GM19238 (cell line): ENCODE results near the gene DOCK3.
"Not testable (repeated sequence)": the region's sequence is repeated elsewhere in the genome, so short reads cannot be mapped to it uniquely, and the experiment has no call there.

ENCODE experiments used
- DNase-seq: peaks from one replicate; pipeline ENCODE4 v3.0.0; 2011; ENCODE audit warnings: low spot score; ENCODE audit not compliant: insufficient read length

The DOCK3 gene

DNA sequence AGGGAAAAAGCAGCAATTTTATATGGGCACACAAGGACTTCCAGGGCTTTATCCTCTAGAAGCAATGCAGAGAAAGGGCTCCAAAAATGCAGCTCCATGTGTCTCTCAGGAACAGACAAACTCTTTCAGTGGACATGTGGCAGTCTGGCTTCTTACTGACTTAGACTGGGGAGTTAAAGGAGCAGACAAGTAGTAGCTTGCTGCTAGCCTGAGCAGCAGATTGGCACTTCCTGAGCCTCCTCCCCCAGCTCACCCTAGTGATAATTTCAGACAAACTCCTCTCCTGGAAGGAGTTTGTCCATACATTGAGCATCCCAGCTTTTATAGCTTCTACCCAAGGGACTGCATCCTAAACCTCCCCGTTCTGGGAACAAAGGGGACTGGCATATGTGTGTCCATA, 608.7 kb downstream of the DOCK3 start:
- no peak for DNase-seq

DNA sequence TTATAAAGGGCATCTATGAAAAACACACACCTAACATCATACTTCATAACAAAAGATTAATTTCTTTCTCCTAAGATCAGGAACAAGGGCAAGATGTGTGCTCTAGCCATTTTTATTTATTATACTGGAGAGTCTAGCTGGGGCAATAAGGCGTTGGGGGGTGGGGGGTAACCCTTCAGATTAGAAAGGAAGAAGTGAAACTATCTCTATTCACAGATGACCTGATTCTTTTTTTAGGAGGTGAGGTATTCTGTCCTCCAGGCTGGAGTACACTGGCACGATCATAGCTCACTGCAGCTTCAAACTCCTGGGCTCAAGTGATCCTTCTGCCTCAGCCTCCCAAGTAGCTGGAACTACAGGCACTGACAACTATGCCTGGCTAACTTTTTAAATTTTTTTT, 620.9 kb downstream of the DOCK3 start:
- DNase-seq: peak; percentile 7

DNA sequence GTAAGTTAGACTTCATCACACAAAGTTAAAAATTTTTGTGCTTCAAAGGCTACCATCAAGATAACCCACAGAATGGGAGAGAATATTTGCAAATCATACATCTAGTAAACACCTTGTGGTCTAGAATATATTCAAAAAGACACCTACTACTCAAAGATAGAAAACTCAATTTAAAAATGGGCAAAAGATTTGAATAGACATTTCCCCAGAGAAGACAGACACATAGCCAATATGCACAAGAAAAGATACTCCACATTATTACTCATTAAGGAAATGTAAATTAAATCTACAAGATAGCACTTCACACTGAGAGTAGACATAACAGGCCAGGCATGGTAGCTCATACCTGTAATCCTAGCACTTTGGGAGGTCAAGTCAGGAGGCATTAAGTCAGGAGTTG, 622.6 kb downstream of the DOCK3 start:
- DNase-seq: no peak

DNA sequence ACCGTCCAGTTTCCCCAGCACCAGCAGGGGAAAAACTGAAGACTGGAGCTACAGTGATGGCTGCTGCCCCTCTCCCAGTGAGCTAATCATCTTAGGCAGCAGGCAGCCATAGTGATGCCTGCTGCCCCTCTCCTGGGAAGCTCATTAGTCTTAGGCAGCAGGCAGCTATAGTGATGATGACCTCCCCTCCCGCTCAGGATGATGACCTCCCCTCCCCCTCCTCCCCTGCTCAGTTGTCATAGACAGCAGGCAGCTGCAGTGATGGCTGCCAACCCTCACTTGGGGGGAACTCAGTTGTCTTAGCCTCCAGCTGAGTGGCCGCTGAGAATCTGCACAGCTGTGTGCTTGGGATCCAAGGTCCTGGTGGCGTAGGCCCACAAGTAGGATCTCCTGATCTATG, 629.5 kb downstream of the DOCK3 start:
- DNase-seq: no peak

DNA sequence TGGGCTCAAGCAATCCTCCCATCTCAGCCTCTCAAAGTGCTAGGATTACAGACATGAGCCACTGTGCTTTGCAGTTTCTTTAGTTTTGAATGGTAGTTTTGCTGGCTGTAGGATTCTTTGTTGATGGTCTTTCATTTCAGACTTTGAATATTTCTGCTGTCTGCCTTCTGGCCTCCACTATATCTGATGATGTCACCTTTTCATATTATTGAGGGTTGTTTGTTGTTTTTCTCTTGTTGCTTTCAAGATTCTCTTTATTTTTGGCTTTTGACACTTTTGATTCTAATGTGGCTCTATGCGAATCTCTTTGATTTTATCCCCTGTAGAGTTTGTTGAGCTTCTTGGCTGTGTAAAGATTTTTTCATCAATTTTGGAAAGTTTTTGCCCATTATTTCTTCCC, 631.4 kb downstream of the DOCK3 start:
- no peak for DNase-seq

DNA sequence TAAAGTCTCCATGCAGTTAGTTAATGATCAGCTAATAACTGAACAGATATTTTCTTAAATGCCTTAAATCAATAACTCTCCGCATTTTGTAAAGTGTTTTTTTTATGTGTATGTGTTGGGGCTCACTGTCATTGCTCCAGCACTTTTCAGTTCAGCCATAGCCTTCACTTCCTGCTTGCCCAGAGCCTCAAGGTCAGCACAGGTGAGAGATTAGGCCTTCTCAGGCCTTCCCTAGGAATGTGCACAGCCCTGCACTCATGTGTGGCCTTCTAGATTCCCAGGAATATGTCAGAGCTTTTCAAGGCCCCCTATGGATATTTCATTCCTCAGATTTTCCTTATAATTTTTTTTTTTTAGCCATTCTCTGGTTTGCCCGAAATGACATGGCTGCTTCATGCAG, 632.7 kb downstream of the DOCK3 start:
- DNase-seq: no peak

DNA sequence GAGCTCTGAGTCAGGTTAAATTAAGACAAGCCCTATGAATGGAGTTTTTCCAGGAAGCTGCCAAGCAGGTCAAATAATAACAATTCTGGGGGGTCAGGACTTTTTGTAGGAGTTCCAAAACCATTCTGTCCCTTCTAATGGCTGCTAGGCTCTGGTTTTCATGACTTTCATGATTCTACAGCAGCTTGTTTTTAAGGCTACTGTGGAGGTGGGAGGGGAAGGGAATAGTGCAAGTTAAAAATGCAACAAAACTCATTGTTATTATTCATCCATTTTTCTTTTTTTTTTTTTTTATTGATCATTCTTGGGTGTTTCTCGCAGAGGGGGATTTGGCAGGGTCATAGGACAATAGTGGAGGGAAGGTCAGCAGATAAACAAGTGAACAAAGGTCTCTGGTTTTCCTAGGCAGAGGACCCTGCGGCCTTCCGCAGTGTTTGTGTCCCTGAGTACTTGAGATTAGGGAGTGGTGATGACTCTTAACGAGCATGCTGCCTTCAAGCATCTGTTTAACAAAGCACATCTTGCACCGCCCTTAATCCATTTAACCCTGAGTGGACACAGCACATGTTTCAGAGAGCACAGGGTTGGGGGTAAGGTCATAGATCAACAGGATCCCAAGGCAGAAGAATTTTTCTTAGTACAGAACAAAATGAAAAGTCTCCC, 633.3 kb downstream of the DOCK3 start:
- DNase-seq: not testable (repeated sequence)

DNA sequence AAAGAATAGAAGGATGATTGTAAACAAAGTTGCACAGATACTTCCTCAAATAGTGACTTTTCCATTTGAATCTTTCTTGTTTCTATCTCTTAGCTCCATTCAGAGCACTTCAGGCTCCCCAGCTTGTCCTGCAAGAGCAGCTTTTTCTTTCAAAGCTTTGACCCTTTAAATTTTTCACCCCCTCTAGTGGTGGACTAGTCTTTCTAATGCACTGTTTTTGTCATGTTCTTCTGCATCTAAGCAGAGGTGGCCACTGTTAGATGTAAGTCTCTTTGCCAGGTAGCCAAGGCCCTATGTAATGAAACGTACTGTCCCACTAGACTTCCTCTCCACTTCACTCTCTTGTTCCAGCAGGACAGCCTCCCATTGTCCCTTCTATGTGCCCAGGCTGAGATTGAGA, 636.3 kb downstream of the DOCK3 start:
- no peak for DNase-seq

DNA sequence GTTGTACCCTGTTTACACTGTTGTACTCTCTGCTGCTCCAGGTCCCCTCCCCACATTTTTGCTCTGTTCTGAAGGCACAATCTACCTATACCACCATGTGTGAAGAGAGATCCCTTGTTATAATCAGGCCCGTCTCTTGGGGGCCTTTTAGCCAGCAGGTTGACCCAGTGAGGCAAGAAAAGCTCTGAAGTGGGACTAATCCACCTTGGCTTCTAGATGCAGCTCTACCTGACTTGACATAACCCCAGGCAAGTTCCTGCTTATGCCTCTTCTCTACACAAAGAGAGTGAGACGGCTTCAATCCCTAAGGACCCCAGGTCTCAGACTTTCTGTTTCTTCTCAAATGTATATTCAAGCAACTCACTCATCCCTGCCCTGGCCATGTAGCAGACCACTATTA, 653.5 kb downstream of the DOCK3 start:
- DNase-seq: no peak

DNA sequence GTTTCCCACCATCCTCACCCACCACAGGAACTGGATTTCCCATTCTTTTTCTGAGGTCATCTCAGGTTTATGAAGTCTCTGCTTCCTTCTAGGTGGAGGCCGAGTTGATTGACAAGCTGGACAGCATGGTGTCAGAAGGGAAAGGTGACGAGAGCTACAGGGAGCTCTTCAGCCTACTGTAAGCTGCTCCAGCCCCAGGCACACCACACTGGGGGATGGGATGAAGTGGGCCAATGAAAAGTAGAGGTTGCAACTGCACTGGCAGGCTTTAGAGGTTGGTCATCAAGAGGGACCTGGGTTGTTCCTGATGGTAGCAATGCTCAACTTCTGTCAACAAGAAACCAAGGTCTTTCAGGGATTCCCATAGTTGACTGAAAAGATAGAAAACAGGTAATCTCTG, 655.3 kb downstream of the DOCK3 start:
- DNase-seq: no peak

DNA sequence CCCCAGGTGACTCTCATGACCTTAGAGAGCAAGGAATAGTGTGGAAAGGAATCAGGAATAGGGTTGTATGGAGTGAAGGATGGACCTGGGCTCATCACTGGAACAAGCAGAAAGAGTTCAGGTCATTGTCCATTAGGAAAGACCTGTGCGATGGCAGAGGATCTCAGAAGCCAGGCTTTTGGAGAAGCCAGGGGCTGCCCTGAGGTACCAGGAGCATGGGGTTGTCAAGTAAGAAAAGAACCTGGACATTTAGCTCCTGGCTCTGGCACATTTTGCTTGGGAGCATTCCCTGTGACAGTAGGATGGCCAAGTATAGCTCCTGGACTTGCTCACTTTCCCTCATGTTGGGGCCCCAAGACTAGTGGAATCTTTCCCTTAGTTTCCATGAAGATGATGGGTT, 657.4 kb downstream of the DOCK3 start:
- DNase-seq: no peak

DNA sequence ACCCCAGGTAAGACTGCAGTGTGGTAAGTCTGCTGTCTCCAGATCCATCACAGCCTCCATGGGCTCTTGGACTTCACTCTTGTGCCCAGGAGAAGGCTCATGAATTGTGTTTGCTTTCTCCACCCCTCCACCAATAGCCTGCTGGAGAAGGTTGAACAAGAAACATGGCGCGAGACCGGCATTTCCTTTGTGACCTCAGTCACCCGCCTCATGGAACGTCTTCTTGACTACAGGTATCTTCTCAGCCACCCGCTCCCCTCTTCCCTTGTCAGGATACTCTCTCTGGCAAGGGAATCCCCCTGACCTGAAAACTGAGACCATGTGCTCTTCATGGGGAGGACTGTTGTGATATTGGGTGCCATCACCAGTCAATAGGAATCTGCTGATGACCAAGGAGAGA, 658.3 kb downstream of the DOCK3 start:
- DNase-seq: no peak

DNA sequence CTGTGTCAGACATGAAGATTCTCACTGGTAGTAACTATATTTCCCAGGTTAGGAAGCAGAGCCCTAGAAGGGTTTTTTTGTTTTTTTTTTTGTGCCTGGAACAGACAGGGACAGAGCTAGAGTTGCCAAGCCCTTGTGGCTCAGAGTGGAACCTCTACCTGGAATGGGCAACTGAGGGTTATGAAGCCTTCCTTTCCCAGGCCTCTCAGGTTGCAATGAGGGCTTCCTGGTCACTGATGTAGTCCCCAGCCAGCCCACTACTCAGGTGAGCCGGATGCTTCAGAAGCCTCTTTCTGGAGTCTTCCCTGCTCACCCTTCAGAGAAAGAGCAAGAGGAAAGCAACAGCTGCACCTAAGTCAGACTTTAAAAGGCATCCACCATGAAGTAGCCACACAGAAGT, 661.5 kb downstream of the DOCK3 start:
- no peak for DNase-seq

DNA sequence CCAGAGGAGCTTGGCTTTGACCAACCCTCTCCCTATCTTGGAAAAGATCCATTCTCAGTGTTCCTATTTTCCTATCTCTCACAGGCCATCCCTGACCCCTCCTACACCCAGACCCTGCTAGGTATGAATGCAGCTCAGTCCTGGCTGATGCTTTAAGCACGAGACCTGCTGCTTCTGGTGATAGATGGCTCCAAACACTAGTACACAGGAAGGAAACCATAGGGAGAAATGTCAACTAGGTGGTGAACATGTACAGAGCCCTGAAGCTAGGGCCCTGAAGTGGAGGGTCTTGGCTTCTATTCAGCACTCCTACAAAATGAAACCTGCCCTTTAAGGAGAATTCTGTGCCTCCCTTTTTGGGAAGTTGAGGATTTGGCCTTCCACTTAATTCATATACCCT, 662.9 kb downstream of the DOCK3 start:
- DNase-seq: no peak

DNA sequence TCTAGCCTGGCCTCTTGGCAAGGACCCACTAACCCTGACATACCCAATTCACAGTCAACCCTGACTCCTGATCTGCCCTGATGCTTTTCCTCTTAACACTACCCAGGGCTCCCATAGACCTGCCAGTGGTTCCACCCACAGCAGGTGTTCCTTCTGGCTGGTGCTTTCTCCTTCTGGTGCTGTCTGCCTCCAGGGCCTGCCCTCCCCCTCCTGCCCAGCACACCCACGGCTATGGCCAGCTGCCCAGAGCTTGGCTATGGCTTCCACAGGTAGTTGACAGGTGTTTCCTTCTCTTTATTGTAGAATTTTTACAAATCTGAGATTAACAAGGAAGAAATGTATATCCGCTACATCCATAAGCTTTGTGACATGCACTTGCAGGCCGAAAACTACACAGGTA, 663.9 kb downstream of the DOCK3 start:
- no peak for DNase-seq

DNA sequence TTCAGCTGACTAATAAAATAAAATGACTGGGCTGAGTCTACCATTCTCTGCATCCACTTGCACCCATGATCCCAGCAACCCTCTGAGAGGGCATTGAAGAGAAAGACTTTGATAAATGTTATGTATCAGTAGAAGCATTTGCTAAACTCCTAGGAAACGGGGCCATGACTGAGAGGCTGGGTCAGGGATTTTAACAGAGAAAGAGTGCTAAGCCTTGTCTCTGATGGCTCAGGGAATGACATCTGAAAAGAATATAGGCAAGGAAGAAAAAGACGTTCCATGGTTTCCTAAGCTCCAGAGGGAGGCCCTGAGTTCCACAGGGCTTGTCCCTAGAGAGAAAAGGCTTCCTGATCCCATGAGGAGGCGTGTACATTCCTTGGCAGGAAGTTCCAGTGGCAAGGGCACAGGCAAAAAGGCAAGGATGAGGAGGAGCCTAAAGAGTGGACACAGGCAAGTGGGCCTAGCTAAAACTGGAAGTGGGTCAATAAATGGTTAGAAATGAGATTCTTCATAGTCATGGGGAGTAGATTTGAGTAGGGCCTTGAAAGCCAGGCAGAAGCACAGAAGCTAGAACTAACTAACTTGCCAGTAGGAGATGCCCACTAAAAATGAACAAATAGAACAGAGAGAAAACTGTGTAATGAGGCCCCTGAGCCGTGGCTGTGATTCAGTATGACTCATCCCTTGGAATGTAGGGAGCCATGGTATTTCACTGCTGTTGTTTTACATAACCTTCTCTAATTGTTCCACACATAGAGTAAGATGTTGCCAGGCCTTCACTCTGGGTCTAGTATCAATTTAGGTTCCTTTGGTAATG, 665.5 kb downstream of the DOCK3 start:
- no peak for DNase-seq

DNA sequence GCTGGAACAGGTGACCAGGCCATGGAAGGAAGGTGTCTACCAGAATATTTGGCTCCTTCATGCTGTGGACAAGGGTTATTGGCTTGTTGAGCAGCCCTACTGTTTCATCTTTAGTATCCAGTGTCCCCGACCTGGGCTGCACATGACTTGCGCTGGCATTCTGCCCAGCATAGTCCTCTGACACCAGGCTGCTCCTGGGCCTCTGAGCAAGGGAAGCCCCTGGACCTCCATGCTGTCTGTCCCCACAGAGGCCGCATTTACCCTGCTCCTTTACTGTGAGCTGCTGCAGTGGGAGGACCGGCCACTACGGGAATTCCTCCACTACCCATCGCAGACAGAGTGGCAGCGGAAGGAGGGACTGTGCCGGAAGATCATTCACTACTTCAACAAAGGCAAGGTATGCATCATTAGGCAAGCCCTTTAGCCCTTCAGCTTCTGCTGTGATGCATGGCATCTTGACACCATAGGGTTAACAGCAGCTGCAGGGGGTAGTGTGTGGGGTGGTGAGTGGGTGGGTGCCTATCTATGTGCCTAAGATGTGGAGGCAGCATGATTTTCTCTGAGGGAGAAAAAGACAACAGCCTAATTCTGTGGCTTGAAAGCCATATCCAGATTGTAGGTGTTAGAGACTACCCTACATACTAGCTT, 666.4 kb downstream of the DOCK3 start:
- no peak for DNase-seq

DNA sequence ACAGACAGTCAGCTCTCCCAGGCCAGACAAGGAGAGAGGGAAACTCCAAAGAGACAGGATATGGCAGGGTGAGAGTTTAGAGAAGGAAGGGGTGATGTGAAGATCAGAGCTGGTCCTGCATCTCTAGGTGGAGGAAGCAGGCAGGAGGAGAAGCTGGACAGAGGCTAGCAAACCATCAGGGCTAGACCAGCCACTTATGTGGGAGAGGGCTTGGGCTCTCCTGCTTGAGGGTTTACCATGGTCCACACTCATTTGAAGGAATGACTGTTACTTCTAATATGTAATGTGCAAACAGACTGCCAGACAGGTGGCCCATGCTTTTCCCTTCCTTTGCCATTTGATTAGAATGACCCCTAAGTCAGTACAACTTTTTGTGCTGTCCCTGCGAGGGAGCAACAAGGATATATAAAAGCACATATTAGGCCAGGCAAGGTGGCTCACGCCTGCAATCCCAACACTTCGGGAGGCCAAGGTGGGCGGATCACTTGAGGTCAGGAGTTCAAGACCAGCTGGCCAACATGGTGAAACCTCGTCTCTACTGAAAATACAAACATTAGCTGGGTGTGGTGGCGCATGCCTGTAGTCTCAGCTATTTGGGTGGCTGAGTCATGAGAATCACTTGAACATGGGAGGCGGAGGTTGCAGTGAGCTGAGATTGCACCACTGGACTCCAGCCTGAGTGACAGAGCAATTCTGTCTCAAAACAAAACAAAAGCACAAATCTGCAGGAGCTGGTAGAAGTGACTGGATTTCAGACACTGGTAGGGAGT, 669.4 kb downstream of the DOCK3 start:
- no peak for DNase-seq

DNA sequence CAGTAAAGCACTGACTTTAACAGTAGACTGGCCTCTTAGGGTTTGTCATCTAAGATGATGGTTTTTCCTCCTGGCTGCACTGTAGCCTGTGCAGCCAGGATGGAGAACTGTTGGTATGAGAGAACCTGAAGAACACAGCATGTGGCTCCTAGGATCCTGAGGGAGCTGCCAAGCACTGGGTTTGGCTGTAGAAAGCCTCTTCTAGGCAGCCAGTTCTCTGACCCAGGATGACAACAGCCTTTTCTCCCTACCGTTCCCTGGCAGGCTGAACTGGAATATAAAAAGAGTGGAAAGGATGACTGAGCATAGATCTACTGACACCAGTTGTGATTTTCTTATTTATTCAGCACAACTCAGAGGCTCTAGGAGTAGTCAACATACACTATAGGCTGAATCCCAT, 676.0 kb downstream of the DOCK3 start:
- no peak for DNase-seq

DNA sequence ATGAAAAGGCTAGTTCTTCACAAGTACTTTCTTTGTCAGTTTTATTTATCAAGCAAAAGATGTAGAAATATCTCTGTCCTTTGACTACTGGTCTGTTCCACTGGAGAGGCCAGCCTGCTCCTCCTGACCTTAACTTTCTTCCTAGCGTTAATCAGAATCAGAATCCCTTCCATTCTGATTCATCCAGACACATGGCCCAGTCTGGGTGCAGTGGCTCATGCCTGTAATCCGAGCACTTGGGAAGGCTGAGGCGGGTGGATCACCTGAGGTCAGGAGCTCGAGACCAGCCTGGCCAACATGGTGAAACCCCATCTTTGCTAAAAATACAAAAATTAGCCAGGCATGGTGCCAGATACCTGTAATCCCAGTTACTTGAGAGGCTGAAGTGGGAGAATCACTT, 678.4 kb downstream of the DOCK3 start:
- DNase-seq: no peak

DNA sequence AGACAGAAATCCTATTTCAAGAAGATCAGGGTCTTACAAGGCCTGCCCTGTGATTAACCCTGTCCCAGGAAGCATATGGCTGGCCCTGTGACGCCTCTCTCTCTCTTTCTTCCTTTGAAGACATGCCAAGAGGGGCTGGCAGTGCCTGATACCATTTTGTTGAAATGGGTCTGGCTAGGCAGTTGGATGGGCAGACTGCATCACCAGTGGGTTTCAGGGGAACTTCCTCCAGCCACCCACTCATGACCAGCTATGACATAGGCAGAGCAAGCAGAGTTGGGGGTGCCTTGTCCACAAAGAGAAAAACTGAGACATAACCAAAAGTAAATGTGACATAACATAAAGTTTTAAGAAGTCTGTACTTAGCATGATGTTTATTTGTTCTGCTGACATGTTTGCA, 679.0 kb downstream of the DOCK3 start:
- no peak for DNase-seq

DNA sequence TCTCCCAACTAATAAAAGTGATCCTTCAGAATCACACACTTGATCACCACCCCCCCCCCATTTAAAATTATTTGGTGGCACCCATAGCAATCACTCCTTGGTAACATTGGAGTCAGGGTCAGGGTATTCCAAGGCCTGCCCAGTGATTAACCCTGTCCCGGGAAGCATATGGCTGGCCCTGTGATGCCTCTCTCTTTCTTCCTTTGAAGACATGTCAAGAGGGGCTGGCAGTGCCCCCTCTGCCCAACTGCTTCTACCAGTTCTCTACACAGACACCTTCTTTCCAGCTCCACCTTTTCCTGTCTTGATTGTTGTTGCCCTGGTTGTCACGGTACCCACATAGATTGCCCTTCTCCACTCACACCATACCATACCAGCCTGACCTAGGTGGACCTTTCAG, 679.4 kb downstream of the DOCK3 start:
- no peak for DNase-seq
